Measurements from ENCODE around the gene ANAPC2. TPM values are rescaled to one million over a fixed set of nuclear protein-coding genes. Genes with fewer than 3 reads are reported as not detected.

Gene ANAPC2
- total RNA-seq, 1 donor from 2014 or later, result 58.2 TPM

- DNase-seq (no peak), ATAC-seq (peak; percentile 27 to 44)
- Histone ChIP-seq H3K27me3 (ENCODE audit: low read depth) (peaks cover 78% of the 10 kb centered on the region), H3K4me1 (peaks cover 23% of the 10 kb centered on the region), H3K27ac (no peak overlapping the region), H3K9me3 (no peaks in the 10 kb centered on the region), H3K4me3 (peak overlapping the region; percentile 41), H3K36me3 (no peaks in the 10 kb centered on the region)
- no peak for TF ChIP-seq CTCF (IDR thresholded peaks at IDR 0.05)
- intact Hi-C loops (cut with DNase I), result no loop called here
Observed at GRCh38 chr9:137168904-137169856, 19.2 kb downstream of the ANAPC2 start.

GRCh38 chr9:137168573-137168903 lies 19.8 kb downstream of the ANAPC2 start:
- intact Hi-C loops (cut with DNase I), result no loop called here

GRCh38 chr9:137167747-137168572 lies 20.4 kb downstream of the ANAPC2 start:
- DNase-seq (no peak), ATAC-seq (peak; percentile 4 to 13)
- no peaks in the 10 kb centered on the region for H3K36me3 ChIP-seq
- peak overlapping the region; percentile 41 for H3K4me3 ChIP-seq
- H3K27me3 ChIP-seq (ENCODE audit: low read depth), result peaks cover 91% of the 10 kb centered on the region
- H3K4me1 ChIP-seq, result peaks cover 30% of the 10 kb centered on the region
- TF ChIP-seq CTCF (IDR thresholded peaks at IDR 0.05), result no peak
- H3K27ac ChIP-seq, result no peak overlapping the region
- H3K9me3 ChIP-seq, result no peaks in the 10 kb centered on the region
- intact Hi-C loops (cut with DNase I), result no loop called here

More at GRCh38 chr9:137168573-137168903, 19.8 kb downstream of the ANAPC2 start:
- H3K27me3 ChIP-seq (ENCODE audit: low read depth), result peaks cover 85% of the 10 kb centered on the region
- H3K4me3 ChIP-seq, result peak overlapping the region; percentile 41
- TF ChIP-seq CTCF (IDR thresholded peaks at IDR 0.05), result no peak
- DNase-seq (no peak), ATAC-seq (no peak)
- H3K4me1 ChIP-seq, result peaks cover 24% of the 10 kb centered on the region
- no peaks in the 10 kb centered on the region for H3K36me3 ChIP-seq
- no peak overlapping the region for H3K27ac ChIP-seq
- H3K9me3 ChIP-seq, result no peaks in the 10 kb centered on the region

GRCh38 chr9:137167277-137167746 lies 21.0 kb downstream of the ANAPC2 start:
- intact Hi-C loops (cut with DNase I), result no loop called here
- Histone ChIP-seq H3K4me3 (no peak overlapping the region), H3K27ac (no peak overlapping the region), H3K36me3 (no peaks in the 10 kb centered on the region), H3K4me1 (peaks cover 36% of the 10 kb centered on the region), H3K27me3 (ENCODE audit: low read depth) (peaks cover 96% of the 10 kb centered on the region), H3K9me3 (no peaks in the 10 kb centered on the region)
- no peak for TF ChIP-seq CTCF (IDR thresholded peaks at IDR 0.05)
- DNase-seq (no peak), ATAC-seq (no peak)

GRCh38 chr9:137166380-137167229 lies 21.8 kb downstream of the ANAPC2 start:
- DNase-seq (no peak), ATAC-seq (no peak)
- Histone ChIP-seq H3K27me3 (ENCODE audit: low read depth) (peaks cover 96% of the 10 kb centered on the region), H3K27ac (no peak overlapping the region), H3K4me1 (peaks cover 43% of the 10 kb centered on the region), H3K36me3 (no peaks in the 10 kb centered on the region), H3K4me3 (no peak overlapping the region), H3K9me3 (no peaks in the 10 kb centered on the region)
- TF ChIP-seq CTCF (IDR thresholded peaks at IDR 0.05), result no peak
- intact Hi-C loops (cut with DNase I), result no loop called here
